ENCODE measurements around the gene XIRP2.

The XIRP2 gene, protein sequence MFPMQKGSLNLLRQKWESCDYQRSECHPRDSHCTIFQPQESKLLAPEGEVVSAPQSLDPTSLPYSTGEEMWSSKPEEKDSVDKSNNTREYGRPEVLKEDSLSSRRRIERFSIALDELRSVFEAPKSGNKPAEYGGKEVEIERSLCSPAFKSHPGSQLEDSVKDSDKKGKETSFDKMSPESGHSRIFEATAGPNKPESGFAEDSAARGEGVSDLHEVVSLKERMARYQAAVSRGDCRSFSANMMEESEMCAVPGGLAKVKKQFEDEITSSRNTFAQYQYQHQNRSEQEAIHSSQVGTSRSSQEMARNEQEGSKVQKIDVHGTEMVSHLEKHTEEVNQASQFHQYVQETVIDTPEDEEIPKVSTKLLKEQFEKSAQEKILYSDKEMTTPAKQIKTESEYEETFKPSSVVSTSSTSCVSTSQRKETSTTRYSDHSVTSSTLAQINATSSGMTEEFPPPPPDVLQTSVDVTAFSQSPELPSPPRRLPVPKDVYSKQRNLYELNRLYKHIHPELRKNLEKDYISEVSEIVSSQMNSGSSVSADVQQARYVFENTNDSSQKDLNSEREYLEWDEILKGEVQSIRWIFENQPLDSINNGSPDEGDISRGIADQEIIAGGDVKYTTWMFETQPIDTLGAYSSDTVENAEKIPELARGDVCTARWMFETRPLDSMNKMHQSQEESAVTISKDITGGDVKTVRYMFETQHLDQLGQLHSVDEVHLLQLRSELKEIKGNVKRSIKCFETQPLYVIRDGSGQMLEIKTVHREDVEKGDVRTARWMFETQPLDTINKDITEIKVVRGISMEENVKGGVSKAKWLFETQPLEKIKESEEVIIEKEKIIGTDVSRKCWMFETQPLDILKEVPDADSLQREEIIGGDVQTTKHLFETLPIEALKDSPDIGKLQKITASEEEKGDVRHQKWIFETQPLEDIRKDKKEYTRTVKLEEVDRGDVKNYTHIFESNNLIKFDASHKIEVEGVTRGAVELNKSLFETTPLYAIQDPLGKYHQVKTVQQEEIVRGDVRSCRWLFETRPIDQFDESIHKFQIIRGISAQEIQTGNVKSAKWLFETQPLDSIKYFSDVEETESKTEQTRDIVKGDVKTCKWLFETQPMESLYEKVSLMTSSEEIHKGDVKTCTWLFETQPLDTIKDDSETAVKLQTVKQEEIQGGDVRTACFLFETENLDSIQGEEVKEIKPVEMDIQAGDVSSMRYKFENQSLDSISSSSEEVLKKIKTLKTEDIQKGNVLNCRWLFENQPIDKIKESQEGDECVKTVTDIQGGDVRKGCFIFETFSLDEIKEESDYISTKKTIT (N-terminal part only)

GRCh38 chr2:166888180-166888579 lies at the start of gene XIRP2:
Gene XIRP2 (plus strand): TSS chr2:166888480. CDS start chr2:166903483, 15,003 bp downstream.
- DNase-seq, result no peak

GRCh38 chr2:166841152-166841551 lies 47.1 kb upstream of the XIRP2 start:
- DNase-seq, result no peak

- no peak for DNase-seq
These were observed 46.6 kb upstream of the XIRP2 start for GRCh38 chr2:166841679-166842078.

GRCh38 chr2:166844111-166844510 lies 44.2 kb upstream of the XIRP2 start:
- no peak for DNase-seq

GRCh38 chr2:166862468-166863132 lies 25.7 kb upstream of the XIRP2 start:
- no peak for DNase-seq

DNA sequence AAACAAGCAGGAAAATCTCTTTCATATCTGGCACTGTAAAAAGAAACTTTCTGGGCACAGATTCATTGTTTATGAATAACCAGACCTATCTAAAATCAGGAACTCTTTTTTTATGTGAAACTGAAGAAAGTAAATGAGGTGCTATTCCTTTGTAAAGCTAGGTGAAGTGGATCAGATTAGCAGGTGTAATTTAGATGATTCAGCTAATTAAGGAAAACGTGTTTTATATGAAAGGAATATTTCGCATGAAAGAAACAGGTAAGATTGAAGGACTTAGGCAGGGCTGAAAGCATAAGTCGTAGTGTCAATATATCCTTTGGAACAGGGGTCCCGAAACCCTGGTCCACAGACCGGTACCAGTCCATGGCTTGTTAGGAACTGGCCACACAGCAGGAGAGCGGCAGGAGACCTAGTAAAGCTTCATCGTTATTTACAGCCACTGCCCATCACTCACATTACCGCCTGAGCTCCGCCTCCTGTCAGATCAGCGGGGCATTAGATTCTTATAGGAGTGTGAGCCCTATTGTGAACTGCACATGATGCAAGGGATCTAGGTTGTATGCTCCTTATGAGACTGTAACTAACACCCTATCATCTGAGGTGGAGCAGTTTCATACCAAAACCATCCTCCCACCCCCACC lies 20.3 kb upstream of the XIRP2 start:
- DNase-seq, result no peak

DNA sequence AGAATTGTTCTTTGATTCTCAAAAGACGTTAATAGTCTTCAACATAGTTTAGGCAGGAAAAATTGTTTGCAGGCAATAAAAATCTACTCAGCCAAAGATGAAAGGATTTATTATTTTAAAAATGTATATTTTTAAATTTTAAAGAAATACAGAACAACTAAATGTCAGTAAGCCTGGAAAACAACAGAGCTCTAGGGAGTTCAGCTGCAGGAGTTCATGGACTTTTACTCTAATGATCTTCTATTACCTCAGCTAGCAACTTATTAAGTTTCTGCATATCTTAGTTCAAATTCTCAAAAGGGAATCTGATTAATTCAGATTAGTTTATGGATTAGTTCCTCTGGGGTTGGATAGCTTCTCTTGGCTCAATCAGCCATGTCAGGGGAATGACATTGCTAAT lies 17.9 kb upstream of the XIRP2 start:
- no peak for DNase-seq

- no peak for DNase-seq
These were observed 7.1 kb upstream of the XIRP2 start for GRCh38 chr2:166881177-166881576.

DNA sequence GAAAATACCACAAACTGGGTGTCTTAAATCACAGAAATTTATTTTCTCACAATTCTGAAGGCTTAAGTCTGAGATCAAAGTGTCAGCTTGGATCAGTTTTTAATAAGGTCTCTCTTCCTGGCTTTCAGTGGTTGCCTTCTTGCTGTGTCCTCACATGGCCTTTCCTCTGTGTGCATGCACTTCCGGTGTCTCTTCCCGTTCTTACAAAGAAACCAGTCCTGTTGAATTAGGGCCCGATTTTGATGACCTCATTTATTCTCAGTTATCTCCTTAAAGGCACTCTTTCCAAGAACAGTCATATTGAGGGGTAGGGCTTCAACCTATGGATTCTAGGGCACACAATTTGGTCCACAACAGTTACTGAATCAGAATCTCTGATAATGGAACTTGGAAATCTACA lies 5.4 kb upstream of the XIRP2 start:
- DNase-seq, result no peak

- DNase-seq, result no peak
These were observed 3.4 kb downstream of the XIRP2 start for GRCh38 chr2:166891727-166892126.

- no peak for DNase-seq
These were observed 4.1 kb downstream of the XIRP2 start for GRCh38 chr2:166892397-166892796.

GRCh38 chr2:166895243-166895642 lies 7.0 kb downstream of the XIRP2 start:
- no peak for DNase-seq

DNA sequence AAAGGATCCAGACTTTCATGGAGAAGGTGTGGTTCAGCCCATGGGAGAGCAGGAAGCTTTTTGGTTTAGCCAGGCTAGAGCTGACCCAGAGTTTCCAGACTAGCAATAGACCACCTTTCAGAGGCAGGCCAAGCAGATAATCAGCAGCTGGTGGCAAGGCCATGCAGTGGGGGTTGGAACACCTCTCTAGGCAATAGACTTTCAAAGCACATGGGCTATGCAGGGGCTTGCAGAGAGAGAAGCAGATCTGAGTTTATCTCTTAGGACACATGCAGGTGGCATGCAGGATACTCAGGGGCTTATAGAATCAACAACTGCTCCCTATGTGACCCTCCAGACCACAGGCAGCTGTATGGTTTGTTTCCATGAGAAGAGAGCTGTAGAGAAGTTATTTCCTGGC lies 9.4 kb downstream of the XIRP2 start:
- no peak for DNase-seq

DNA sequence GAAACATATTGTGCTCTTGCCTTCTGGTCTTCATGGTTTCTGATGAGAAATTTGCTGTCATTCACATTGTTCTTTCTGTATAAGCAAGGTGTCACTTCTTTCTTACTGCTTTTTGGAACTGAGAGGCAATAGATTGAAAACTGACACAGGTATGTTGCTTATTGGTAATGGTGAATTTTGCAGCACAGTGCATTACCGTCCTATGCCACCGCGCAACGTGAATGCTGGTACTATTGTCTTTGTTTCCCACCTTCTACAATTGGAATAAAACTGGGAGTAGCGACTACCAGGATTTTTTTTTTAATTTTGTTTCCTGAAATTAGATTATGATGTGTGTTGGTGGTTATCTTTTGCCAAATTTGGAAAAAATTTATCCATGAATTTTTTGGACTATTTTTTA lies 11.4 kb downstream of the XIRP2 start:
- DNase-seq, result no peak

- DNase-seq, result no peak
These were observed 12.4 kb downstream of the XIRP2 start for GRCh38 chr2:166900700-166901099.

DNA sequence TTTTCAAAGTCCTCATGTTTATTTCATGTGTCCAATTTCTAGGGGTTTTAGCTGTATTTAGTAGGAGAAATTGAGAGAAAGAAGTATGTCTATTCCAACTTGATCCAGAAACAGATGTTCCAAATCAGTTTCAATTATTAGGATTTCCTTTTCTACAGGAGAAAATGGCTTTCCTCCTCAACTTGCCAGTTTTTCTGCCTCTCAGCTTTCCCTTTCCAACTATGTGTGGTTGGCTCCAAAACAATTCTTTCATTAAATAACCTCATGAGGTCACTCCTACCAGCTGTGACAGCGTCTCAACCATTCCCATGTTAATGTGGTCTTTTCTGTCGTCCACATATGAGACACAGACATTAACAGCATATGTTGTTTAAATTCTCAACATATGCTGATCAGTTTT lies 13.1 kb downstream of the XIRP2 start:
- DNase-seq, result no peak

GRCh38 chr2:166916987-166917386 lies 28.7 kb downstream of the XIRP2 start:
- no peak for DNase-seq

GRCh38 chr2:166917415-166917814 lies 29.1 kb downstream of the XIRP2 start:
- DNase-seq, result no peak

DNA sequence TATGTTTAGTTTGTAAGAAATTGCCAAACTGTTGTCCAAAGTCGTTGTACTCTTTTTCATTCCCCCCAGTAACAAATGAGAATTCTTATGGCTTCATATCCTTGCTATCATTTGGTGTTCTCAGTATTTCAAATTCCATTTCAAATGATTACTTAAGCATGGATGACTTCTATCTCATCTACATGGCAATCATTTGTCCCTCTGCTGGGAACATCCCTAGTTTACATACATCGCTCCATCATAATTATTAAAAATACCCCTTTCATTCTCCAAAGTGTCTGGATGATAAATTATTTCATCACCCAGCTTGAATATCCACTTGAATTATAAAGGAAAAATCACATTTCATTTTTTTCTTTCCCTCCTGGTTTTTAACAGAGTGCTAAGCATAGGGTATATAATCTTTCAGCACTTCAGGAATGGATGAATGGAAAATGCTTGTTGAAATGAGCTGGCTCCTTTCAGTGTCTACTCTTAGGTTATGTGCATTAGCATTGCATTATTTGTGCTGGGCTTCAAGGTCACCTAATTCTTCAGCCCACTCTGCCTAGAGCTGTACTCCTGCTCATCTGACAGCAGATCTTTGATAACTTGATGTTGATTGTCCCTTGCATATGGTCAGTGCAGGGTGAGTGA lies 33.1 kb downstream of the XIRP2 start:
- DNase-seq, result no peak

DNA sequence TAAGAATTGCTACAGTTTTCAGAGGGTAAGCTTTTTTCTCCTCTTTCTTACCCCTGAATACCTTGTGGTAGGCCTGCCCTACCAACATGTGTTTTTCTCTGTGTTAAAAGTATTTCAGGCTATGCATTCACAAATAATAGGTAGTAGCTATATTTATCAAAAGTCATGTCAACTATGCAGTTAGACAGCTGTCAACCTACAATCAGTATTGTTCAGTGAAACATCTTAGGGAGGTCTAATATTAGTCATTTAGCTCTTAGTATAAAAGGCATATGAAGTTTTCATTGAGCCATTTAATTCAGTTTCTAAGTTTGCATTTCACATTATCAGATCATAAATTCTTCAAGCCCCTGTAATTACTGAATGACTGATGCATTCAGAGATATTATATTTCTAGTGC lies 36.7 kb downstream of the XIRP2 start:
- DNase-seq, result no peak

DNA sequence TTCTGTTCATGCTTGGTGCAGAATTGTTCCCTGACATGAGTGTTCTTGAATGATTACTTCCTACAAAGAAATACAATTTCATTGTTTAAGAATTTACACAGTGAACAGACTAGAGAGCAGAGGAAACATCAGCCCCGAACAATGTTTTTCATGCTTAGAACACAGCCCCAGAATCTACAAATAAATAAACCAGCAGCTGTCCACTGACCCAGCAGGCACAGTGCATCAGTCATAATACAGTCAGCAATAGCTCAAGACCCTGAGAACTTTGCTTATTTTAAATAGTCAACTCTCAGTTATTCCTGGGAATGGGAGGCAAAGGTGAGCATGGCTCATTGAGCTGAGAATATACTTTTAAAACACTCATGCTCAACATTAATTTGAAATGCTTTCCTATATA lies 38.4 kb downstream of the XIRP2 start:
- no peak for DNase-seq

DNA sequence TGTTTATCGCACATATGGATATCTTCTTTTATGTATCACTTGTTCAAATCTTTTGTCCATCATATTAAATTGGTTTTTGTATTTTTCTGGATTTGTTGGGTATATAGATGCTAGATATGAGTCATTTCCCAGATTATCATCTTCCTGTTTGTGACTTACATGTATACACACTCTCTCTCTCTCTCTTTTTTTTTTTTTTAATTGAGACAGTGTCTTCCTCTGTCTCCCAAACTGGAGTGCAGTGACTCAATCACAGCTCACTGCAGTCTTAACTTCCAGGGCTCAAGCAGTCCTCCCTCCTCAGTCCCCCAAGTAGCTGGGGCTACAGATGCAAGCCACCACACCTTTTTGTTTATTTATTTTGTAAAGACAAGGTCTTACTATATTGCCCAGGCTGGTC lies 43.8 kb downstream of the XIRP2 start:
- DNase-seq, result no peak
